ENCODE measurements around the gene ZNF608.

ZNF608 gene

DNA sequence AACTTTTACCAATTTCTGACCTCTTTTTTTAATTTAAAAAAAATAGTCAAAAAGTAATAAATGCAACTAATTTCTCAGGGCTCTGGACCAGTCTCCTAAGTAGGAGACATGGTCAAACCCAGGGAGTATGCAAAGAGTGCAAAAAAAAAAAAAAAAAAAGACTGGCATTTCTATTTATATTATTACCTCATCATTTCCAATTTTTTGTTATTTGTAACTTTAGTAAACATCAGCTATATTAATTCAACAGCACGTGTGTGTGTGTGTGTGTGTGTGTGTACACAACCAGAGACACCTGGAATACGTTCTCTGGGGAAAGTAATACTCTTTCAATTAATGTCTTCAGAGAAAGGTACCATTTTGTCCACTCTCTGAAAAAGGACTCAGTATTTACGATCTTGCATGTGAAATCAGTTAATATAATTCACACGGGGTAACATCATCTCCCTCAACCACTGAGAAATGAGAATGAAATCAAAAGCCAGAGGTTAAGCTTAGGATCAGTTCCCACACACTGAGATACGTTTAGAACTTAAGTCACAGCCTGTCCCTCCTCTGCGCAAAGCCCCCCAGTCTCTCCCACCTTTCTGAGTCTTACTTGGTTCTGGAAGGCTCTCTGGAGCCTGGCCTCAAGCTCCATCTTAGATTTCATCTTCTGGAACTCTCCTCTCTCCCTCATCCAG is 21.9 kb downstream of the ZNF608 start:
- Mint-ChIP-seq H3K4me3 (no peak overlapping the region), H3K9me3 (no peaks in the 10 kb centered on the region), H3K27me3 (peaks cover 2% of the 10 kb centered on the region), H3K4me1 (ENCODE audit: low read depth) (no peaks in the 10 kb centered on the region), H3K36me3 (ENCODE audit: low read depth) (no peaks in the 10 kb centered on the region), H3K27ac (no peak overlapping the region)
- DNase-seq: no peak

DNA sequence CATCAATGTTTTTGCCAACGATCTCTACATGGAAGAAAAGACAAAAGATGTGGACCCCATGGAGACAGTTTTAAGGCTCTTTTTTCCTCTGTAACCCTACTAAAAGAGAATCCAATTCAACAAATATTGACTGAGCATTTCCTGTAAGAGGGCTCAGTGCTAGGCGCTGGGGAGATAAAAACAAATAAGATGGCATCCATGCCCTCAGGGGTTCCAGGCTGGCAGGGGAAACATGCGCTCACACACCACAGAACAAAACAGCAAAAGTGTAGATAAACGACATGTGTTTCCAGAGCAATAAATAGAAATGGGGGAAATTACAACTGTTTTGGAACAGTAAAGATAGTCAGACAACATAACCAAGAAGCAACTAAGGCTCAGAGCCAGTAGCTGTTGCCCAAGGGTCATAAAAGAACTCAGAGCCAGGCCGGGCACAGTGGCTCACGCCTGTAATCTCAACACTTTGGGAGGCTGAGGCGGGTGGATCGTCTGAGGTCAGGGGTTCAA is 25.2 kb downstream of the ZNF608 start:
- Mint-ChIP-seq H3K27ac (no peak overlapping the region), H3K4me1 (ENCODE audit: low read depth) (no peaks in the 10 kb centered on the region)

DNA sequence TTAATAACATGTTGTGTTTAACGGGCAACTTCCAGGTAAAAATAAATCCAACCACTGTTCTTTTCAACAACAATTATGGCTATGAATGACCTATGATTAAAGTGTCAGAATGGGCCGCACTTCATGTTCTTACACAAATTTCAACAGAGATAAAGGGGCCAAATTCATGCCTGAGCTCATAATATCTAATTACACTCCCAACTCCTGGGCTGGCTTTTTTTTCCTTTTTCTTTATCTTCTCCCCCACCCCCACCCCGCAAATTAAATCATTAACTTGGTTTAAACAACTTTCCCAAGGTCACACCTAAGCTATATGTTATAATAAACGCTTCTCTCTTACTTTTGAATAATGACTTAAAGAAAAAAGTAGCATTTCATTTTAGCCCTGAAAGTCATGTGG is 25.8 kb downstream of the ZNF608 start:
- Mint-ChIP-seq H3K27ac (no peak overlapping the region), H3K4me3 (no peak overlapping the region)

More for the DNA sequence above, 25.2 kb downstream of the ZNF608 start:
- Mint-ChIP-seq H3K4me3 (no peak overlapping the region), H3K9me3 (no peaks in the 10 kb centered on the region), H3K36me3 (ENCODE audit: low read depth) (no peaks in the 10 kb centered on the region), H3K27me3 (peaks cover 2% of the 10 kb centered on the region)
- DNase-seq: no peak

DNA sequence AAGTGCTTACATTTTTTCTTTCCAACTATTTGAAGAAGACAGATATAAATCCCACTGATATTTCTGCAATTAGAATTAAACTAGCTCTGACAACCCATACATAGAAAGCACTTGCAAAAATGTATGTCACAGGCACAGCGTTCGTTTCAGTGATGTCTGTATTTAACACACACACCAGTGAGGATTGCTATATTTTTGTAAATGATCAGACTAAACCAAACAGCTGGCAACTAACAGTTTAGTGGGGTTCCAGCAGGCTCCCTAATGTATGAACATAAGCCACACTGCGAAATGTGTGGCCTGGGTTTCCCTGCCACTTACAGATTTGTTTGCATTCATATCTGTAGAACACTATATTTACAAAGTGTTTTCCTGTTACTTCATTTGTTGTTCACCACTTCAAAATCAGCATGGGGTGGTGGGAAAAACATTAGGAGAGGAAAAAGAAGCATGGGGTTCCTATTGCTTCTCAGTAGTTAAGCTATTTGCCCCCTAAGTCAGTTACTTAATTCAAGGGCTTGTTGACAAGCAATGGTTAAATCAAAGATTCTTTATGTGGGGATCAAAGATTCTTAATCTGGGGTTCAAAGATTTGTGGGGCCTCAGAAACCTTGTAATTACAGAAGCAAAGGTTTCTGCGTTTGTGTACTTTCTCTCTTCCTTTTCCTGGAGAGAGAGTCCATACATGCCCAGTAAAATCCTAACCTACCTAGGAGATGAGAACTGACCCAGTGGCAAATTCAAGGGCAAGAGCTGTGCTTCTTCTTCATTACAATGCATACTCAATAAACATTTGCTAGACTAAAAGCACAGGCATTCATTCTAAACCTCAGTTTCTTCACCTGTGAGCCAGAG is 27.1 kb downstream of the ZNF608 start:
- Mint-ChIP-seq H3K27me3 (peaks cover 2% of the 10 kb centered on the region), H3K27ac (no peak overlapping the region), H3K4me3 (no peak overlapping the region), H3K36me3 (ENCODE audit: low read depth) (no peaks in the 10 kb centered on the region), H3K4me1 (ENCODE audit: low read depth) (no peaks in the 10 kb centered on the region), H3K9me3 (no peaks in the 10 kb centered on the region)
- no peak for DNase-seq

More for the DNA sequence above, 25.8 kb downstream of the ZNF608 start:
- no peak for DNase-seq
- Mint-ChIP-seq H3K36me3 (ENCODE audit: low read depth) (no peaks in the 10 kb centered on the region), H3K9me3 (no peaks in the 10 kb centered on the region), H3K4me1 (ENCODE audit: low read depth) (no peaks in the 10 kb centered on the region), H3K27me3 (peaks cover 2% of the 10 kb centered on the region)

DNA sequence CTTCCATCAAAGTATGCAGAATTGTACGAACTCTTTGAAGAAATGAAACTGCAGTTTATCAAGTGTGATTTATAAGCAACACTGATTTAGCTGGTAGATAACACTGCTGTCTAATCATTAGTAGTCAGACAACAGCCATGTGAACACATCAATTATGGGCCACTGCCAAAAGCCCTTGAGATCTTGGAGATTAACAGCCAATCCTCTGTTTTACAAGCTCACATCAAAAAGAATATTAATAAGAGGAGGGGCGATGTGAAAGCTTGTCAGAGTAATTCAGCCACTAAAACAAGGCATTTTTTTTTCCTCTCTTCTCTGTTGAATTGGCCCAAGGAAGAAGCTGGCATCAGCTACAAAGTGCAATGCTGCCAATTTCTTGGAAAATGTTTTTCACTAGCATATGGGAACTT is 28.1 kb downstream of the ZNF608 start:
- Mint-ChIP-seq H3K27ac (no peak overlapping the region), H3K27me3 (peaks cover under 1% of the 10 kb centered on the region), H3K4me1 (ENCODE audit: low read depth) (no peaks in the 10 kb centered on the region), H3K4me3 (no peak overlapping the region), H3K36me3 (ENCODE audit: low read depth) (no peaks in the 10 kb centered on the region), H3K9me3 (no peaks in the 10 kb centered on the region)
- no peak for DNase-seq

DNA sequence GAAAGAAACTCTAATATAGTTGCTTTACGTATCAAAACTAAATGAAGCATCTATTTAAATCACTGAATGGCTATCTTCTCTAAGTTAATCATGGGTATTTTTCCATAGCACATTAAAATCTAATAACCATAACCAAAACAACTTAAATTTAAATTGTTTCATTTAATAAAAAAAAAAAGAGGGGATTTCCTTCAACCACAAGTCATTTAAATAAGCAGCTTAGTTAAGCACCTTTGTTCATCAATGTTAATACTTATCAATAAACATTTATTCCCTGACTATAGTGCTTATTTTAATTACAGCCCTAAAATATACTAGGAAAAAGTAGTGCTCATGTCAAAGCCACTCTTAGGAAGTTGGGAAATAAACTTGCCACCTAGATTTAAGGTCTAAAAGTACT is 30.3 kb downstream of the ZNF608 start:
- Mint-ChIP-seq H3K4me3 (no peak overlapping the region), H3K9me3 (no peaks in the 10 kb centered on the region), H3K27me3 (no peaks in the 10 kb centered on the region), H3K36me3 (ENCODE audit: low read depth) (no peaks in the 10 kb centered on the region), H3K4me1 (ENCODE audit: low read depth) (no peaks in the 10 kb centered on the region), H3K27ac (no peak overlapping the region)
- DNase-seq: no peak

DNA sequence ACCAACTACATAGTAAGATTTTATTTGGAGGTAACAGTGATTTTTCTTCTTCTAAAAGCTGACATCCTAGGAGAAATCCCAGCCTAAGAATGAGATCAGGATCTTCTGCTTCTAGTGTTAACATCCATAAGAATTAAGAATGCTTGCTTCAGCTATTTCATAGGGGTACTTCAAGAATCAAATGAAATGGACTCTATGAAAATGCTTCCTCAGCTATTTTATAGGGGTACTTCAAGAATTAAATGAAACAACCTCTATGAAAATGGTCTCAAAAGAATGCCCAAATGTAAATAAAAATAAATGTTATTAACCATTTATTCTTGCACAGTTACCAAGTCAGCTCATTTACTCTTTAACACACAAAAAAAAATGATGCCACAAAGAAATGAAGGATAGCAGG is 31.5 kb downstream of the ZNF608 start:
- no peak overlapping the region for H3K27ac Mint-ChIP-seq
- H3K4me1 Mint-ChIP-seq (ENCODE audit: low read depth): no peaks in the 10 kb centered on the region
- no peaks in the 10 kb centered on the region for H3K36me3 Mint-ChIP-seq (ENCODE audit: low read depth)
- no peaks in the 10 kb centered on the region for H3K9me3 Mint-ChIP-seq
- H3K4me3 Mint-ChIP-seq: no peak overlapping the region
- no peak for DNase-seq
- H3K27me3 Mint-ChIP-seq: no peaks in the 10 kb centered on the region

DNA sequence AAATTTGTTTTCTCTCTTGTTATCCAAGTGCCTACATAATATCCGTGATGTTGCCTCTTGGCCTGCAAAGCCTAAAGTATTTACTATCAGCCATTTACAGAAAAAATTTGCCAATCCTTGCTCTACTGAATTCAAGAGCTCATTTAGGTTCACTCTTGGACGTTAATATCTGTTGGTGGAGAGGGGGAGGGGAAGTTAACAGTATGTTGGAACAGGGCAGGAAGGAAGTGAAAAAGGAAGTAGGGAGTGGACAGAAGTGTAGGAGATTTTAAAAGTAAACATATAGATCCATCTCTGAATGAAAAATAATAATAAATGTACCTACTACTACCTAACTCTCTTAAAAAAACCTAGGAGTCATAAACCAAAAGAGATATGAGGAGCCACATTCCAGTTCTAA is 32.8 kb downstream of the ZNF608 start:
- Mint-ChIP-seq H3K9me3 (no peaks in the 10 kb centered on the region), H3K36me3 (ENCODE audit: low read depth) (no peaks in the 10 kb centered on the region), H3K27me3 (peaks cover 3% of the 10 kb centered on the region), H3K4me3 (no peak overlapping the region), H3K27ac (no peak overlapping the region), H3K4me1 (ENCODE audit: low read depth) (no peaks in the 10 kb centered on the region)
- DNase-seq: no peak

DNA sequence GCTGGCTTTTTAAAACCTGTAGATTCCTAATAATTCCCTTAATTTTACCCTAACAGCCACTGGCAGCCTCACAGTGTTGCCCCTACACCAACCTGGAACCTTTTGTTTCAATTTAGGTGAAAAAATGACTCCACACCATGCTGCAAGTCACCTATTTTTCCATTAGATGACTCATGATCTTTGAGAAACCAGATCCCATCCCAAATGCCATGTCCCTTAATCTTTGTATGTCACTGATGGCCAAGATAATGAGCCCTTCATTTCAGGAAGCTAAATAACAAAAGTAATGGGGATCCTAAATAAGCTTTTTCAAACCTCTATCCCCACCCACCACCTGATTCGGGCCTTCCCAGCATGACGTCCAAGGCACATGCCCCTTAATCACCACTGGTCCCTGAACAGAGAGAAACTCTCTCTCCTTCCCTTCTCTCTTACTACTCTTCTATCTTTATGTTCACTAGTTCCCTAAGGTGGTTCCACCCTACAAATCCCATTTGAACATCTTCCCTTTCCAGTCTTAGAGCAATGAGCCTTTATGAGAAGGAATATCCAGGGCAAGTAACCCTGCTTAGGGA is 33.6 kb downstream of the ZNF608 start:
- no peak overlapping the region for H3K27ac Mint-ChIP-seq
- H3K4me1 Mint-ChIP-seq (ENCODE audit: low read depth): no peaks in the 10 kb centered on the region
- H3K27me3 Mint-ChIP-seq: peaks cover 5% of the 10 kb centered on the region
- H3K9me3 Mint-ChIP-seq: no peaks in the 10 kb centered on the region
- no peaks in the 10 kb centered on the region for H3K36me3 Mint-ChIP-seq (ENCODE audit: low read depth)
- no peak for DNase-seq
- no peak overlapping the region for H3K4me3 Mint-ChIP-seq

DNA sequence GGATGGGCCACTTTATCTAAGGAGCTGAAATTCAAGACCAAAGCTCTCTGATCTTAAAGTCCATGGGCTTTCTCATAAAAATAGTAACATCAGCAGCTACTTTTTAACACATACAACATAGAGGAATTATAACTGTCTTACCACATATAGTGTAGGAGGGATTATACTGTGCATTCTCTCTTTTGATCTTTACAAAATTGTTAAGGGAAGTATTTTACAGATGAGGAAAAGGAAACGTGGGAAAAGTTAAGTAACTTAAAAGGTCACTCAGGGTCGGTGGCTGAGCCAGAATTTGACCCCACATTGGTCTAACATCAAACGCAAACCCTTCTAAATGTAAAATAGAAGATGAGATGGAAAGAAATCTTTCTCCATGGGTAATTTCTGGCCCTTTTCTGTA is 38.4 kb downstream of the ZNF608 start:
- Mint-ChIP-seq H3K9me3 (no peaks in the 10 kb centered on the region), H3K36me3 (ENCODE audit: low read depth) (no peaks in the 10 kb centered on the region), H3K27ac (no peak overlapping the region), H3K4me3 (no peak overlapping the region), H3K4me1 (ENCODE audit: low read depth) (no peaks in the 10 kb centered on the region), H3K27me3 (peaks cover 17% of the 10 kb centered on the region)
- DNase-seq: no peak

DNA sequence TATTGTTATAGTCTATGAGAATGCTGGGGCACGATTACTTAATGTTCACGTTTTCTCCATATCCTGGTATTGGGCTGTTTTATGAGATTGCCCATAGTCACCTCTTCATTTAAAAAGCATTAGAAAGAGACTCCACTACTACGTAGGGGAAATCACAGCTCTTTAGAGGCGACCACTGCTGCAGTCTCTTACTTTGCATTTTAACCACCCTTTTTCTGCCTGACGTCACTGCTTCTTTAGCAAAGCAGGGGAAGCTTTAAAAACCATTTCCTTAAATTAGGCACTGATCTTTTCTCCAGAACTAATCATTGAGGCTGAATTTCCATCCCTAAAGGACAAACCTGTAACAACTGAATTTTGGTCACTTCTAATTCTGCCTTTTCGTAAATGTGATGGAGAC is 38.9 kb downstream of the ZNF608 start:
- H3K4me1 Mint-ChIP-seq (ENCODE audit: low read depth): no peaks in the 10 kb centered on the region
- no peaks in the 10 kb centered on the region for H3K9me3 Mint-ChIP-seq
- H3K27me3 Mint-ChIP-seq: peaks cover 17% of the 10 kb centered on the region
- H3K27ac Mint-ChIP-seq: no peak overlapping the region
- H3K4me3 Mint-ChIP-seq: no peak overlapping the region
- no peaks in the 10 kb centered on the region for H3K36me3 Mint-ChIP-seq (ENCODE audit: low read depth)
- no peak for DNase-seq

DNA sequence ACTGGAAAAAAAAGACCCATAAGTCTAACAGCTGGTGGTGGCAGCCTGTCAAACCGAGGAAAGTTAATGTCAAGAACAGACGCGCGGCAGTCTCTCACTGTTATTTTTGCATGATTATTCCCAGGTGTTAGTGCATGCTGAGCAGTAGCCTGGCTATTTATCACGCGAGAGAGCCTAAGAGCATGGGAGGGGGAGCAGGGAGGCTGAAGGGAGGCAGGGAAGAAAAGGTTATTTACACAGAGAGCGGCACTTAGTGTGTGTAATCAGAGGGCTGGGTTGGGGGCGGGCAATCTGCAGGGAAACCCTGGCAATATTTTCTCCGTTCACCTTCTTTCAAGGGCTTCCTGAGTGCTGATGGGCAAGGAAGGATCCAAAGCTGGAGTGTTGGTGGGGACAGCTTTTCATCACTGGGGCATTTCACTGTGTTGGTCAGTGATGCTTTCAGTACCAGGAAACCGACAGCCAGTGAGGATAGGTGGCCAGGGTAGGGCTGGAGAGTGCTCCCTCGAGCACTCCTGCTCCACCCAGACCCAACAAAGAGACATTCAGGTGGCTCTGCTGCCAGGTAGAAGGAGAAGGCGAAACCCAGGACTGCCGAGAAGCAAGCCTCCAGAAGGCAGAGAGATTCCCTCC is 39.6 kb downstream of the ZNF608 start:
- H3K27ac Mint-ChIP-seq: no peak overlapping the region
- no peak overlapping the region for H3K4me3 Mint-ChIP-seq
- H3K4me1 Mint-ChIP-seq (ENCODE audit: low read depth): no peaks in the 10 kb centered on the region
- peaks cover 17% of the 10 kb centered on the region for H3K27me3 Mint-ChIP-seq
- no peaks in the 10 kb centered on the region for H3K36me3 Mint-ChIP-seq (ENCODE audit: low read depth)
- no peaks in the 10 kb centered on the region for H3K9me3 Mint-ChIP-seq
- DNase-seq: no peak

DNA sequence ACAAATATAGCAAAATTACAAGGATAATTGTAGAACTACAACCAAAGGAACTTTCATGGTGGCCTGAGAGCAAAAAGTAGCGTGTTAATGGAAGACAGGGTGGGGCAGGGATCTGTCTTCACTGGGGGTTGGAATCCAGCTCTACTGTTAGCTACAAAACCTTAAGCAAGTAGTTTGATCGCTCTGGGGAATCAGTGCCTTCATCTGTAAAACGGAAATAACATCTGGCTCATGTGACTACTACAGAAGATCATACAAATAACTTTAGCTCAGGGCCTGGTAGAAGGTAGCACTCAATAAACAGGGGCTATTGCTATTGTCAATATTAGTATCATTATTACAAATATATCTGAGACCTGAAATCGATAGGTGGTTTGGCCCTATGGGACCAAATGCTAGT is 40.4 kb downstream of the ZNF608 start:
- no peaks in the 10 kb centered on the region for H3K9me3 Mint-ChIP-seq
- no peak overlapping the region for H3K27ac Mint-ChIP-seq
- H3K4me1 Mint-ChIP-seq (ENCODE audit: low read depth): no peaks in the 10 kb centered on the region
- no peaks in the 10 kb centered on the region for H3K36me3 Mint-ChIP-seq (ENCODE audit: low read depth)
- H3K27me3 Mint-ChIP-seq: peaks cover 17% of the 10 kb centered on the region
- no peak for DNase-seq
- no peak overlapping the region for H3K4me3 Mint-ChIP-seq

DNA sequence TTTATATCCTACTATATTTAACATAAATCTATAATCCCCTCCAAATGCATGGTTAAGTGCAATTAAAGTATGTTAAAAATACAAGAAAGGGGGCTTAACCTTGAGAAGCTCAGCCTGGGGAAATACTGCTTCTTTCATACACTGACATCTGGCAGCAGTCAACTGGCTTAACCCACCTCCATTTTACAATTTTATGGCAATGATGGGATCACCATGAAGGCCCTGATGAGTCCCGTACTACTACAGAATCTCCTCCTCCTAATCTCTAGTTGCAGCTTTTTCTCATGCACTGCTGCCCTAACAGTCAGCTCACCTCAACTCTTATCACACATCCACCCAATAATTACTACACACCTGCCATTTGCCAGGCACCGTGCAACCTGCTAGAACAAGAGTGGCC is 40.9 kb downstream of the ZNF608 start:
- Mint-ChIP-seq H3K9me3 (no peaks in the 10 kb centered on the region), H3K27ac (no peak overlapping the region), H3K4me1 (ENCODE audit: low read depth) (no peaks in the 10 kb centered on the region), H3K27me3 (peaks cover 17% of the 10 kb centered on the region), H3K36me3 (ENCODE audit: low read depth) (no peaks in the 10 kb centered on the region), H3K4me3 (no peak overlapping the region)
- no peak for DNase-seq

Measured in activated T-cell treated with anti-CD3 and anti-CD28 coated beads, Interleukin-2, amount 50 U/mL, for 24 hours (primary cell).